Peyer's patch (tissue), 4 donors: ENCODE results near the gene VASN. TPM values are rescaled to one million over a fixed set of nuclear protein-coding genes. Genes with fewer than 3 reads are reported as not detected.

ENCODE experiments used
- DNase-seq, 3 donors: peaks; one replicate each; pipeline ENCODE4 v3.0.0-alpha.2; 2017 to 2019
- H3K27ac ChIP-seq, 4 donors: fragments of 200-600 bp; sonication (generic); one replicate each; pipeline ENCODE4 v1.5.1; 2016 to 2019
- H3K27me3 ChIP-seq, 2 donors: fragments of 200-600 bp; sonication (generic); one replicate each; pipeline ENCODE4 v1.5.1; 2019
- H3K36me3 ChIP-seq, 3 donors: fragments of 200-600 bp; sonication (generic); one replicate each; pipeline ENCODE4 v1.5.1; 2016 to 2019
- H3K4me1 ChIP-seq, 4 donors: fragments of 200-600 bp; sonication (generic); one replicate each; pipeline ENCODE4 v1.5.1; 2016 to 2019
- H3K4me3 ChIP-seq, 4 donors: fragments of 200-600 bp; sonication (generic); 1 replicate in 3 of 4; 2 replicates in 1 of 4; pipeline ENCODE4 v1.5.1; 2016 to 2019; ENCODE audit warnings: mild to moderate bottlenecking in 1 of 4
- H3K9me3 ChIP-seq, 4 donors: fragments of 200-600 bp; sonication (generic); one replicate each; pipeline ENCODE4 v1.5.1; 2016 to 2019; ENCODE audit warnings: mild to moderate bottlenecking in 1 of 4
- POLR2A ChIP-seq, 2 donors: fragments of 450-650 bp; IDR thresholded peaks; one replicate each; pipeline ENCODE4 v1.5.1; 2017; ENCODE audit warnings: antibody characterized with exemption in 2 of 2, mild to moderate bottlenecking in 2 of 2, moderate library complexity in 2 of 2
- total RNA-seq, 4 donors: library from RNA; depleted of rRNA; stranded (reverse); fragments of >200 nt; gene quantifications; one replicate each; pipeline ENCODE4 v1.1.0, GENCODE V29; 2016
- TF ChIP-seq, protein P1 (sequence below), 6 experiments: fragments of 450-650 bp in 4 of 6; fragments of 200-600 bp in 2 of 6; sonication (generic) in 1 of 6; IDR thresholded peaks; one replicate each; pipeline ENCODE4 v1.5.1; 2017 to 2019; ENCODE audit warnings: antibody characterized with exemption in 6 of 6, mild to moderate bottlenecking in 3 of 6, moderate library complexity in 1 of 6

Gene VASN
- total RNA-seq, 4 donors from 2014 or later, result 2.1 to 18.2 (median 8.4) TPM

DNA sequence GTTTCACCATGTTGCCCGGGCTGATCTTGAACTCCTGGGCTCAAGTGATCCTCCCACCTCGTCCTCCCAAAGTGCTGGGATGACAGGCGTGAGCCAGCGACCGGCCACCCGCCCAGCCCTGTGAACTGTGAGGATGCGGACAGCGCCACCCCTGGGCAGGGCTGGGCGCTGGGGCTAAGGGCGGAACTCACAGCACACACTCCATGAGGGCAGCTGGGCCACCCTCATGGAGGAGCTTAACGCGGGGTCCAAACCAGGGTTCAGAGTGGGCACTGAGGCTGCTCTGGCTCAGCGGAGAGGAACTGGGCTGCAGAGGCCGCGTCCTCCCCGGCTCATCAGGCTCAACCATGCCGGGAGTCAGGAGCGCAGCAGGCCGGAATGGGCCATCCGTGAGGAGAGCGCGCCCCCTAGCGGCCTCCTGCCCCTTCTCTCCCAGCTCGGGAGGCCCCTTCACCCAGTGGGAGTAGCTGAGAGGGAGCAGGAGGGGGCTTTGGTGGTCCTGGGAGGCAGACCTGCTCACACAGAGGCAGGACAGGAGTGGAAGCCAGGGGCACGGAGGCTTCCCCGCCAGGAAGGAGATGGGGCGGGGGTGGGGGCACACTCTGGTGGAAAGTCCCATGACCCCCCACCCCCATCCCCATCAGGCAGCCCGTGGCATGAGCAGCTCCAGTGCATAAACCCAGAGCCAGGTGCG, 30.9 kb downstream of the VASN start:
- no peak overlapping the region for H3K4me3 ChIP-seq
- TF ChIP-seq POLR2A (IDR thresholded peaks at IDR 0.05), result no peak
- TF ChIP-seq, protein P1, sequence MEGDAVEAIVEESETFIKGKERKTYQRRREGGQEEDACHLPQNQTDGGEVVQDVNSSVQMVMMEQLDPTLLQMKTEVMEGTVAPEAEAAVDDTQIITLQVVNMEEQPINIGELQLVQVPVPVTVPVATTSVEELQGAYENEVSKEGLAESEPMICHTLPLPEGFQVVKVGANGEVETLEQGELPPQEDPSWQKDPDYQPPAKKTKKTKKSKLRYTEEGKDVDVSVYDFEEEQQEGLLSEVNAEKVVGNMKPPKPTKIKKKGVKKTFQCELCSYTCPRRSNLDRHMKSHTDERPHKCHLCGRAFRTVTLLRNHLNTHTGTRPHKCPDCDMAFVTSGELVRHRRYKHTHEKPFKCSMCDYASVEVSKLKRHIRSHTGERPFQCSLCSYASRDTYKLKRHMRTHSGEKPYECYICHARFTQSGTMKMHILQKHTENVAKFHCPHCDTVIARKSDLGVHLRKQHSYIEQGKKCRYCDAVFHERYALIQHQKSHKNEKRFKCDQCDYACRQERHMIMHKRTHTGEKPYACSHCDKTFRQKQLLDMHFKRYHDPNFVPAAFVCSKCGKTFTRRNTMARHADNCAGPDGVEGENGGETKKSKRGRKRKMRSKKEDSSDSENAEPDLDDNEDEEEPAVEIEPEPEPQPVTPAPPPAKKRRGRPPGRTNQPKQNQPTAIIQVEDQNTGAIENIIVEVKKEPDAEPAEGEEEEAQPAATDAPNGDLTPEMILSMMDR (IDR thresholded peaks at IDR 0.05), result peak; percentile 55 to 92 (median 84)
- no peak overlapping the region for H3K27ac ChIP-seq
- H3K27me3 ChIP-seq, result no peaks in the 10 kb centered on the region
- no peaks in the 10 kb centered on the region for H3K9me3 ChIP-seq
- H3K36me3 ChIP-seq, result peaks cover 0 to 88% (median 0%) of the 10 kb centered on the region in 3 donors
- peak; percentile 72 to 88 (median 86) for DNase-seq
- H3K4me1 ChIP-seq, result peaks cover 0 to 3% (median 0%) of the 10 kb centered on the region in 4 donors

DNA sequence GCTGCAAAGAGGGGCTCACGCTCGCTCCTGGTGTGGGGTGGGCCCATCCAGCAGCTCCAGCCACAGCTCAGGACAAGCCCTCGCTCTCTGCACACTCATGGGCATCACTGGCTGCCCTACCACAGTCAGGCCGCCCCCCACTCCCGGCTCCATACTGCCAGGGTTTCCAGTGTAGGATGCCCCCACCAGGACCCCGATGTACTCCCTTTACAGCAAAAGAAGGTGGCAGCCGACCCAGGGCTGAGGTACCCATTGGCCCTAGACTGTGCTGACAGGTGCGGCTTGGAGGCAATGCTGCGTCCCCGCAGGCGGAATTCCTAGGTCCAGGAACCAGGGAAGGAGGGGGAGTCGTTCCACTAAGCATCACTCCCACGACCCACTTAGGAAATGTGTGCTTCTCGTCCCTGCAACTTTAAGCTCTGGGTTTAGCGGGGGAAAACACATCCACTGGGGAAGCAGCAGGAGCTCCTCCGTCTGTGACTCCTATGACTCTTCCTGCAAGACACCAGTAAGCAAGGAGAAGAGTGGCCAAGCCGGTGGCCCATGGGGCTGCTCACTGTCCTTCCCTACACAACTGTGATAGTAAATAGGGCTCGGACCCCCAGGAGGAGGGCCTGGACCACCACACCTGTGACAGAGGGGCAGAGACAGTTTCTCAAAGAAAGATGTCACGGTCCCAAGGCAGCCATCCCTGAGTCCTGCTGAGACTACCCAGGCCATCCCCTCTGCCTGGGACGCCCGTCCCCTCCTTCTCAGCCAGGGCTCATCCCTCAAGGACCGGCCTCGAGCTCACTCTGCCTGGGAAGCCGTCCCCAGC, 31.7 kb downstream of the VASN start:
- H3K9me3 ChIP-seq, result no peaks in the 10 kb centered on the region
- H3K27me3 ChIP-seq, result no peaks in the 10 kb centered on the region
- H3K27ac ChIP-seq, result no peak overlapping the region
- H3K4me1 ChIP-seq, result peaks cover 0 to 3% (median 0%) of the 10 kb centered on the region in 4 donors
- DNase-seq, result peak in 1 of 3 donors; percentile 43
- no peak overlapping the region for H3K4me3 ChIP-seq
- peaks cover 0 to 88% (median 0%) of the 10 kb centered on the region in 3 donors for H3K36me3 ChIP-seq
- no peak for TF ChIP-seq POLR2A (IDR thresholded peaks at IDR 0.05)
- TF ChIP-seq, protein P1 (IDR thresholded peaks at IDR 0.05), result no peak

DNA sequence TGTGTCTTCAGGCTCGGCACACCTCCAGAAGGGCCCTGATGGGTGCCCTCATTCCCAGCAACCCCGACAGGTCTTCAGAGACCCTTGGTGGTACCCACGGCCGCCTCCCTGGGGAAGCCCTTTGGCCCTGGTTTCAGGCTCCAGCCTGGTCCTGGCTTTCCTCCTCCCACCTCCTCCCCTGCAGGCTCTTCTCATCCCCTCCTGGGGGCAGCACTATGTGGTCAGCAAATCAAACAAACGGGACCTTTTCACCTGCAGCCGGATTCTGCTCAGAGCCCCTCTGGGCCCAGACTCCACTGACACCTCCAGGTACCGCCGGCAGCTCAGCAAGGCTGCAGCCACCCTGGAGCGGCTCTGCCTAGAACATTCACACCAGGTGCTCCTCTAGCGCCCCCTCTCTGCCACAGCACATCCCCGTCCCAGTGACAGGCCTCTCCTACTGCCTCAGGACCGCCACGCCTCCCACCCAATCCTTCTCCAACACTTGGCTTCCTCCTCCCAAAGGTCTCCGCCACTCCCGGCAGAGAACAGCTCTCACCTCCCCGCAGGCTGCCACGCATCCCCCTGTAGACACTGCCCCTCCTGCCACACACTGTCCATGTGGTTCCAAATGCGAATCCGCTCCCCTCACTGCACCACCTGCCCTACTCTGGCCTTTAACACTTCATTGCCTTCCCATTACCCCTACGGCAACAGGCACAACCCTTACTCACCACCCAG, 32.8 kb downstream of the VASN start:
- peaks cover 0 to 90% (median 0%) of the 10 kb centered on the region in 3 donors for H3K36me3 ChIP-seq
- TF ChIP-seq POLR2A (IDR thresholded peaks at IDR 0.05), result no peak
- TF ChIP-seq, protein P1 (IDR thresholded peaks at IDR 0.05), result peak in 4 of 6 experiments; percentile 38 to 46 (median 39)
- no peak overlapping the region for H3K4me3 ChIP-seq
- peak; percentile 25 to 55 (median 41) for DNase-seq
- H3K9me3 ChIP-seq, result no peaks in the 10 kb centered on the region
- peaks cover 0 to 5% (median 0%) of the 10 kb centered on the region in 4 donors for H3K4me1 ChIP-seq
- H3K27me3 ChIP-seq, result no peaks in the 10 kb centered on the region
- H3K27ac ChIP-seq, result no peak overlapping the region

DNA sequence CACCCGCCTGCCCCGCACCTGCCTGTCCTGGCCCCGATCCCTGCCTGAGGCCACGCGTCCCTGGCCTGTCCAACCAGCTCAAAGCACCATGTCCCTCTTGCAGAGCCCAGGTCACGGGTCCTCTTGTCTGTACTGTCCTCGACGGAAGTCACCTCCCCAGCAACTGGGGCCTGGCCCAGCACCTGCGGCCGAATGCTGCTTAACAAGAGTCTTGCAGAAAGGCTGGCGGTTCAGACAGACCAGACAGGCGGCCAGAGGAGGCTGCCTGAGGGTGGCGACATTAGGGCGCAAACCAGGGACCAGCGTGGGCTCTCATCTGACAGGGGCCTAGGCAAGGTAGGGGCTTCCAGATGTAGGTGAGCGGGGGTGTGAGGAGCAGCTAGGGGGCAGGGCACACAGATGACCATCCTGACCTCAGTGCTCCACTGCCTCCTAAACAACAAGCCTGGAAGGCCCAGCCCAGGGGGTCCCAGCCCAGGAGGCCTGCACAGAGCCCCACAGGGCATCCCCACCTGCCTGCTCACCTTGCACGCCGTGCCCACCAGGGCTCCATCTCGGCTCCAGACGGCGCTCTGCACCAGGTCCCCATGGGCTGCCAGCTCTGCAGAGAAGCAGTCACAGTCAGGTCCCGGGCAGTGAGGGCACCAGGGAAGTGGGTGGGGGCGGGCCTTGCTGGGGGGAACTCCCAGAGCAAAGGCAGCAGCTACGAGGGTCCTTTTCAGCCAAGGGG, 33.5 kb downstream of the VASN start:
- no peak overlapping the region for H3K4me3 ChIP-seq
- TF ChIP-seq, protein P1 (IDR thresholded peaks at IDR 0.05), result no peak
- no peak for TF ChIP-seq POLR2A (IDR thresholded peaks at IDR 0.05)
- DNase-seq, result peak in 1 of 3 donors; percentile 46
- H3K9me3 ChIP-seq, result no peaks in the 10 kb centered on the region
- H3K27ac ChIP-seq, result no peak overlapping the region
- peaks cover 0 to 12% (median 0%) of the 10 kb centered on the region in 4 donors for H3K4me1 ChIP-seq
- no peaks in the 10 kb centered on the region for H3K27me3 ChIP-seq
- H3K36me3 ChIP-seq, result peaks cover 0 to 88% (median 0%) of the 10 kb centered on the region in 3 donors
